MM.1S (cell line): Measurements from ENCODE around the gene TFPI.

Experiments
- DNase-seq: peaks from one replicate; pipeline ENCODE4 v3.0.0-alpha.2; 2015
- H2AFZ ChIP-seq: fragments of 300-600 bp; sonication (generic); 2 replicates; pipeline ENCODE4 v1.6.0; 2016; ENCODE audit warnings: antibody characterized with exemption, low read length
- H3F3A ChIP-seq: fragments of 300-600 bp; sonication (generic); 2 replicates; pipeline ENCODE4 v1.6.1; 2016; ENCODE audit warnings: mild to moderate bottlenecking, antibody characterized with exemption, low read length, moderate library complexity, mixed read lengths; ENCODE audit not compliant: insufficient read depth
- H3K27ac ChIP-seq: fragments of 300-600 bp; sonication (generic); 2 replicates; pipeline ENCODE4 v1.5.1; 2016; ENCODE audit warnings: mild to moderate bottlenecking, low read length
- H3K27me3 ChIP-seq: fragments of 300-600 bp; sonication (generic); replicated peaks from 2 replicates; pipeline ENCODE4 v1.6.0; 2016; ENCODE audit warnings: low read length; ENCODE audit not compliant: insufficient read depth
- H3K36me3 ChIP-seq: fragments of 300-600 bp; sonication (generic); replicated peaks from 2 replicates; pipeline ENCODE4 v1.6.1; 2016; ENCODE audit warnings: mild to moderate bottlenecking, low read length, mixed read lengths; ENCODE audit not compliant: insufficient read depth
- H3K4me1 ChIP-seq: fragments of 300-600 bp; sonication (generic); 2 replicates; pipeline ENCODE4 v1.6.1; 2016; ENCODE audit warnings: low read length, mixed read lengths
- H3K4me2 ChIP-seq: fragments of 300-600 bp; sonication (generic); 2 replicates; pipeline ENCODE4 v1.6.0; 2016; ENCODE audit warnings: low read depth, low read length
- H3K4me3 ChIP-seq: fragments of 300-600 bp; sonication (generic); 2 replicates; pipeline ENCODE4 v1.5.1; 2016; ENCODE audit warnings: low read length, mixed read lengths
- H3K79me2 ChIP-seq: fragments of 300-600 bp; sonication (generic); 2 replicates; pipeline ENCODE4 v1.6.1; 2016; ENCODE audit warnings: mixed run types, low read length, mixed read lengths
- H3K9ac ChIP-seq: fragments of 300-600 bp; sonication (generic); 2 replicates; pipeline ENCODE4 v1.6.1; 2016; ENCODE audit warnings: low read length, mixed read lengths
- H3K9me2 ChIP-seq: fragments of 300-600 bp; sonication (generic); replicated peaks from 2 replicates; pipeline ENCODE4 v1.6.1; 2016; ENCODE audit warnings: mild to moderate bottlenecking, low read length, mixed read lengths; ENCODE audit not compliant: insufficient read depth
- H3K9me3 ChIP-seq: fragments of 300-600 bp; sonication (generic); replicated peaks from 2 replicates; pipeline ENCODE4 v1.6.1; 2016; ENCODE audit warnings: mild to moderate bottlenecking, low read length, mixed read lengths; ENCODE audit not compliant: insufficient read depth
- H4K20me1 ChIP-seq: fragments of 300-600 bp; sonication (generic); 2 replicates; pipeline ENCODE4 v1.6.1; 2016; ENCODE audit warnings: mild to moderate bottlenecking, low read length, moderate library complexity, mixed read lengths; ENCODE audit not compliant: insufficient read depth
- CTCF ChIP-seq: fragments of 300-600 bp; sonication (generic); IDR thresholded peaks from 2 replicates; pipeline ENCODE4 v1.5.1; 2016; ENCODE audit warnings: antibody characterized with exemption, low read length, mixed read lengths
- EZH2 ChIP-seq: fragments of 300-600 bp; sonication (generic); optimal IDR thresholded peaks from 2 replicates; pipeline ENCODE3; 2017; ENCODE audit warnings: low read depth, mild to moderate bottlenecking, antibody characterized with exemption, low read length, mixed read lengths
- EZH2phosphoT487 ChIP-seq: fragments of 300-600 bp; sonication (generic); IDR thresholded peaks from 2 replicates; pipeline ENCODE4 v1.6.1; 2018; ENCODE audit warnings: antibody characterized with exemption, low read length

The TFPI gene

GRCh38 chr2:187532333-187533120 lies 21.7 kb downstream of the TFPI start:
- H3K9me3 ChIP-seq = no peaks in the 10 kb centered on the region
- no peak for DNase-seq
- no peak overlapping the region for H3K9ac ChIP-seq
- no peaks in the 10 kb centered on the region for H3K36me3 ChIP-seq
- H4K20me1 ChIP-seq = no peaks in the 10 kb centered on the region
- H3F3A ChIP-seq = no peaks in the 10 kb centered on the region
- H3K79me2 ChIP-seq = no peaks in the 10 kb centered on the region
- no peaks in the 10 kb centered on the region for H3K27me3 ChIP-seq
- H3K4me1 ChIP-seq = no peaks in the 10 kb centered on the region
- no peak overlapping the region for H3K4me2 ChIP-seq
- no peak overlapping the region for H3K27ac ChIP-seq
- TF ChIP-seq EZH2phosphoT487 (no peak), CTCF (no peak)
- H3K9me2 ChIP-seq = no peaks in the 10 kb centered on the region
- no peak overlapping the region for H3K4me3 ChIP-seq
- H2AFZ ChIP-seq = no peak overlapping the region

GRCh38 chr2:187529977-187530721 lies 24.1 kb downstream of the TFPI start:
- no peaks in the 10 kb centered on the region for H3K9me3 ChIP-seq
- no peak overlapping the region for H2AFZ ChIP-seq
- H3K4me3 ChIP-seq = no peak overlapping the region
- no peaks in the 10 kb centered on the region for H4K20me1 ChIP-seq
- no peak overlapping the region for H3K4me2 ChIP-seq
- no peaks in the 10 kb centered on the region for H3K4me1 ChIP-seq
- H3K79me2 ChIP-seq = no peaks in the 10 kb centered on the region
- no peaks in the 10 kb centered on the region for H3K9me2 ChIP-seq
- H3K27ac ChIP-seq = no peak overlapping the region
- DNase-seq = no peak
- TF ChIP-seq CTCF = no peak
- TF ChIP-seq EZH2phosphoT487 = no peak
- no peak for TF ChIP-seq EZH2
- no peaks in the 10 kb centered on the region for H3K27me3 ChIP-seq
- H3K9ac ChIP-seq = no peak overlapping the region
- no peaks in the 10 kb centered on the region for H3K36me3 ChIP-seq
- no peaks in the 10 kb centered on the region for H3F3A ChIP-seq

GRCh38 chr2:187529248-187529976 lies 24.8 kb downstream of the TFPI start:
- no peaks in the 10 kb centered on the region for H3K9me3 ChIP-seq
- no peak overlapping the region for H3K4me2 ChIP-seq
- H3K79me2 ChIP-seq = no peaks in the 10 kb centered on the region
- H3K27ac ChIP-seq = no peak overlapping the region
- H2AFZ ChIP-seq = no peak overlapping the region
- H3K4me3 ChIP-seq = no peak overlapping the region
- H3K27me3 ChIP-seq = no peaks in the 10 kb centered on the region
- H4K20me1 ChIP-seq = no peaks in the 10 kb centered on the region
- H3K36me3 ChIP-seq = no peaks in the 10 kb centered on the region
- no peak for DNase-seq
- no peaks in the 10 kb centered on the region for H3F3A ChIP-seq
- no peaks in the 10 kb centered on the region for H3K9me2 ChIP-seq
- no peaks in the 10 kb centered on the region for H3K4me1 ChIP-seq
- no peak for TF ChIP-seq EZH2phosphoT487
- no peak for TF ChIP-seq CTCF
- no peak for TF ChIP-seq EZH2
- no peak overlapping the region for H3K9ac ChIP-seq
